ENCODE measurements around the gene SIGLEC8. TPM values are rescaled to one million over a fixed set of nuclear protein-coding genes. Genes with fewer than 3 reads are reported as not detected.

Gene SIGLEC8
- total RNA-seq (2014; rRNA removed; shearing (Covaris generic)) (not detected in 2 replicates), polyA plus RNA-seq (2016; fragmentation: Nextera tagmentation; extraction: Ambion mirVana) (not detected in 2 replicates)

- Histone ChIP-seq H3K79me2 (ENCODE audit: insufficient read depth) (no peaks in the 10 kb centered on the region), H2AFZ (no peak within 1 kb of the TSS), H3K4me2 (ENCODE audit: unreplicated experiment) (no peak within 1 kb of the TSS), H3K9me2 (ENCODE audit: insufficient read depth) (no peaks in the 10 kb centered on the region), H3K4me3 (no peak within 1 kb of the TSS), H3K27ac (no peak within 1 kb of the TSS), H3F3A (ENCODE audit: insufficient read depth) (no peaks in the 10 kb centered on the region), H3K9me3 (ENCODE audit: low read depth) (no peaks in the 10 kb centered on the region), H3K27me3 (replicated peaks; ENCODE audit: insufficient read depth) (no peaks in the 10 kb centered on the region; the same call in 1 of the 2 replicates), H3K4me1 (ENCODE audit: insufficient read depth) (no peaks in the 10 kb centered on the region), H3K36me3 (ENCODE audit: low read depth) (no peaks in the 10 kb centered on the region), H4K20me1 (ENCODE audit: insufficient read depth) (no peaks in the 10 kb centered on the region), H3K9ac (no peak within 1 kb of the TSS)
- 30% methylated on average over 10 of the region's 10 CpGs for WGBS, 2 experiments (ENCODE audit: low coverage in 1 of 2, low lambda C conversion rate in 2 of 2, missing lambda C conversion rate in 2 of 2)
- TF ChIP-seq EZH2phosphoT487 (IDR thresholded peaks at IDR 0.05; ENCODE audit: insufficient read depth, low read depth), result no peak
- no peak for TF ChIP-seq EZH2 (IDR thresholded peaks at IDR 0.05; ENCODE audit: insufficient read depth, poor library complexity, severe bottlenecking)
- in situ Hi-C loops (cut with MboI), result no loop called here
- no peak for DNase-seq
These were observed at the start of gene SIGLEC8 for GRCh38 chr19:51458051-51458645. Gene SIGLEC8 (minus strand): TSS chr19:51458454. CDS start chr19:51458387, 67 bp downstream.

GRCh38 chr19:51507640-51508058 is 49.4 kb upstream of the SIGLEC8 start:
- Histone ChIP-seq H3K27ac (no peak overlapping the region), H3K9me3 (ENCODE audit: low read depth) (no peaks in the 10 kb centered on the region), H3K4me3 (no peak overlapping the region), H3K9ac (no peak overlapping the region), H3K79me2 (ENCODE audit: insufficient read depth) (no peaks in the 10 kb centered on the region), H3K27me3 (replicated peaks; ENCODE audit: insufficient read depth) (no peaks in the 10 kb centered on the region), H3F3A (ENCODE audit: insufficient read depth) (no peaks in the 10 kb centered on the region), H3K9me2 (ENCODE audit: insufficient read depth) (no peaks in the 10 kb centered on the region), H3K4me2 (ENCODE audit: unreplicated experiment) (no peak overlapping the region), H2AFZ (no peak overlapping the region), H4K20me1 (ENCODE audit: insufficient read depth) (no peaks in the 10 kb centered on the region), H3K36me3 (ENCODE audit: low read depth) (no peaks in the 10 kb centered on the region), H3K4me1 (ENCODE audit: insufficient read depth) (no peaks in the 10 kb centered on the region)
- WGBS, 2 experiments (ENCODE audit: low coverage in 1 of 2, low lambda C conversion rate in 2 of 2, missing lambda C conversion rate in 2 of 2), result 24 to 35% methylated on average over 6 of the region's 6 CpGs
- no peak for DNase-seq
- TF ChIP-seq EZH2phosphoT487 (IDR thresholded peaks at IDR 0.05; ENCODE audit: insufficient read depth, low read depth), result no peak
- no peak for TF ChIP-seq EZH2 (IDR thresholded peaks at IDR 0.05; ENCODE audit: insufficient read depth, poor library complexity, severe bottlenecking)
- in situ Hi-C loops (cut with MboI), result no loop called here

GRCh38 chr19:51507192-51507591 is 48.9 kb upstream of the SIGLEC8 start:
- Histone ChIP-seq H2AFZ (no peak overlapping the region), H3K36me3 (ENCODE audit: low read depth) (no peaks in the 10 kb centered on the region), H3K27ac (no peak overlapping the region), H3K4me3 (no peak overlapping the region), H3K79me2 (ENCODE audit: insufficient read depth) (no peaks in the 10 kb centered on the region), H3K4me2 (ENCODE audit: unreplicated experiment) (no peak overlapping the region), H3F3A (ENCODE audit: insufficient read depth) (no peaks in the 10 kb centered on the region), H3K27me3 (replicated peaks; ENCODE audit: insufficient read depth) (no peaks in the 10 kb centered on the region), H3K9me3 (ENCODE audit: low read depth) (no peaks in the 10 kb centered on the region), H4K20me1 (ENCODE audit: insufficient read depth) (no peaks in the 10 kb centered on the region), H3K9me2 (ENCODE audit: insufficient read depth) (no peaks in the 10 kb centered on the region), H3K9ac (no peak overlapping the region), H3K4me1 (ENCODE audit: insufficient read depth) (no peaks in the 10 kb centered on the region)
- in situ Hi-C loops (cut with MboI), result no loop called here
- 6 to 12% methylated on average over 3 of the region's 3 CpGs for WGBS, 2 experiments (ENCODE audit: low coverage in 1 of 2, low lambda C conversion rate in 2 of 2, missing lambda C conversion rate in 2 of 2)
- no peak for DNase-seq
- no peak for TF ChIP-seq EZH2phosphoT487 (IDR thresholded peaks at IDR 0.05; ENCODE audit: insufficient read depth, low read depth)
- no peak for TF ChIP-seq EZH2 (IDR thresholded peaks at IDR 0.05; ENCODE audit: insufficient read depth, poor library complexity, severe bottlenecking)

- Histone ChIP-seq H3K79me2 (ENCODE audit: insufficient read depth) (no peaks in the 10 kb centered on the region), H4K20me1 (ENCODE audit: insufficient read depth) (no peaks in the 10 kb centered on the region), H3K9ac (no peak overlapping the region), H3K27me3 (replicated peaks; ENCODE audit: insufficient read depth) (no peaks in the 10 kb centered on the region), H3K36me3 (ENCODE audit: low read depth) (no peaks in the 10 kb centered on the region), H3F3A (ENCODE audit: insufficient read depth) (no peaks in the 10 kb centered on the region), H3K9me2 (ENCODE audit: insufficient read depth) (no peaks in the 10 kb centered on the region), H3K4me3 (no peak overlapping the region), H2AFZ (no peak overlapping the region), H3K4me2 (ENCODE audit: unreplicated experiment) (no peak overlapping the region), H3K27ac (no peak overlapping the region), H3K9me3 (ENCODE audit: low read depth) (no peaks in the 10 kb centered on the region), H3K4me1 (ENCODE audit: insufficient read depth) (no peaks in the 10 kb centered on the region)
- DNase-seq, result no peak
- WGBS, 2 experiments (ENCODE audit: low coverage in 1 of 2, low lambda C conversion rate in 2 of 2, missing lambda C conversion rate in 2 of 2), result 0 to 1% methylated on average over 3 of the region's 3 CpGs
- in situ Hi-C loops (cut with MboI), result no loop called here
- TF ChIP-seq EZH2 (IDR thresholded peaks at IDR 0.05; ENCODE audit: insufficient read depth, poor library complexity, severe bottlenecking), result no peak
- no peak for TF ChIP-seq EZH2phosphoT487 (IDR thresholded peaks at IDR 0.05; ENCODE audit: insufficient read depth, low read depth)
These were observed 47.6 kb upstream of the SIGLEC8 start for GRCh38 chr19:51505904-51506303.
